K562 (cell line): Measurements from ENCODE around the gene GSK3B. TPM values are rescaled to one million over a fixed set of nuclear protein-coding genes. Genes with fewer than 3 reads are reported as not detected.

ENCODE experiments used
- BCOR ChIP-seq: fragments of 450-650 bp; IDR thresholded peaks from 2 replicates; pipeline ENCODE4 v1.6.1; 2016
- HNRNPLL ChIP-seq: fragments of 200-400 bp; formaldehyde crosslinking; IDR thresholded peaks from 2 replicates; pipeline ENCODE4 v1.6.1; 2017; ENCODE audit warnings: low read length, low read depth, mild to moderate bottlenecking; ENCODE audit not compliant: poor library complexity, severe bottlenecking
- MEF2D ChIP-seq: conservative IDR thresholded peaks from 2 replicates; pipeline ENCODE4 v1.6.1; 2016; ENCODE audit warnings: low read depth, missing genetic modification characterization, missing compliant biosample characterization
- SMARCB1 ChIP-seq: IDR thresholded peaks from 2 replicates; pipeline ENCODE4 v1.6.1; 2011; ENCODE audit warnings: improper control_type of control experiment, low read depth; ENCODE audit not compliant: insufficient read length
- SREBF2 ChIP-seq: sonication (generic); formaldehyde crosslinking; IDR thresholded peaks from 2 replicates; pipeline ENCODE4 v1.4.0; 2020; ENCODE audit warnings: mild to moderate bottlenecking, missing genetic modification reagents
- ZNF384 ChIP-seq: IDR thresholded peaks from 2 replicates; pipeline ENCODE4 v1.6.1; 2012; ENCODE audit warnings: low read depth, low read length, improper control_type of control experiment
- ZNF717 ChIP-seq: fragments of 250-450 bp; sonication (Bioruptor Pico); IDR thresholded peaks from 2 replicates; pipeline ENCODE4 v1.5.0; 2021
- ZNF766 ChIP-seq: fragments of 200-800 bp; sonication (Bioruptor generic); conservative IDR thresholded peaks from 2 replicates; pipeline ENCODE4 v1.6.1; 2016; ENCODE audit warnings: missing genetic modification characterization, missing compliant biosample characterization
- polyA plus RNA-seq, 8 experiments: library from polyadenylated mRNA; depleted of rRNA in 4 of 8; stranded (reverse) in 5 of 8; unstranded in 3 of 8; fragments of >200 nt; fragmentation: Nextera tagmentation in 2 of 8; fragmentation: Illumina TruSeq in 1 of 8; extraction: Ambion mirVana in 2 of 8; extraction: Trizol in 1 of 8; gene quantifications; 2 replicates each; pipeline versions ENCODE4 v1.2.1 to v1.2.3, GENCODE V29; 2011 to 2014; ENCODE audit warnings: inconsistent platforms in 1 of 8, missing spikeins in 1 of 8
- total RNA-seq, 7 experiments: library from RNA; depleted of rRNA in 6 of 7; stranded (reverse); fragments of >200 nt in 6 of 7; fragmentation: Illumina TruSeq in 2 of 7; extraction: Trizol in 2 of 7; gene quantifications; 2 replicates each; pipeline versions ENCODE4 v1.2.1 to v1.2.3, GENCODE V29; 2011 to 2021; ENCODE audit warnings: low replicate concordance in 1 of 7
- TF ChIP-seq, protein P1 (sequence below), 2 experiments: fragments of 450-650 bp in 1 of 2; sonication (generic) in 1 of 2; formaldehyde crosslinking in 1 of 2; IDR thresholded peaks; 2 replicates each; pipeline versions ENCODE4 v1.7.1 to v1.9.0; 2016 to 2022; ENCODE audit warnings: inconsistent platforms in 1 of 2, mild to moderate bottlenecking in 1 of 2, missing genetic modification reagents in 1 of 2
- TF ChIP-seq, protein P2 (sequence below), 2 experiments: fragments of 450-650 bp; formaldehyde crosslinking in 1 of 2; IDR thresholded peaks; 2 replicates each; pipeline versions ENCODE4 v1.4.0 to v1.6.1; 2014 to 2020; ENCODE audit warnings: mild to moderate bottlenecking in 2 of 2, borderline replicate concordance in 1 of 2, low read depth in 1 of 2

The GSK3B gene
- total and polyA plus RNA-seq, 9 of the 15 experiments (the other 6 are each of a cell fraction or from before 2014, with no cell fraction given), result 4.7 to 25.0 (median 18.7) TPM

DNA sequence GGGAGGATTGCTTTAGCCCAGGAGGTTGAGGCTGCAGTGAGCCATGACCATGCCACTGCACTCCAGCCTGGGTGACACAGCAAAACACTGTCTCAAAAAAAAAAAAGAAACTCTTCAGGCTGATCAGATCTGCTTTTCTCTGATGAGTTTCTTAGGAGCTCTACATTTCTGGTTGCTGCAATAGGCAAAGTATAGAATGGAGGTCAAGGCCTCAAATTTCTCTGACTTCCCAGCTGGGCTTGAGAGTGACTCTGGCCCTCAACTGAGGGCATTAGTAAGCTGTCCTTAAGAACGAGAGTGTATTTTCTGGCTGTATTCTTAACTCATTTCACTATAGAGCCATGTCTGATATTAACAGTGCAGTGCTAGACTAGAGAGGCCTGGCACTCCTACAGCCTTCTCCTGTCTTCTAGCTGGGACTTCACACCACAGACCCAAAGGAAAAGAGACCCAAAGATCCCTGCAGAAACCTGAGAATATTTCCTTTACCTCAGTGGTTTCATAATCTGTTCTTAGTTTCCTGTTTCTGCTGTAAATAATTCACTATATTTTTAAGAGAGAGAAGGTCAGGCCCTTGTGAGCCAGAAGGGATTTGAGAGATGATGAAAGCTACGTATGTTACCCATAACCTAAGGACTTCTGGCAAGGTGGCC, 314.4 kb downstream of the GSK3B start (continued):
- TF ChIP-seq HNRNPLL (no peak), MEF2D (tag) (no peak), ZNF766 (peak; percentile 87), BCOR (no peak), ZNF717 (CRISPR knock-in tag) (no peak), ZNF384 (peak; percentile 84), SREBF2 (CRISPR knock-in tag) (no peak), SMARCB1 (no peak)
- TF ChIP-seq, protein P1, sequence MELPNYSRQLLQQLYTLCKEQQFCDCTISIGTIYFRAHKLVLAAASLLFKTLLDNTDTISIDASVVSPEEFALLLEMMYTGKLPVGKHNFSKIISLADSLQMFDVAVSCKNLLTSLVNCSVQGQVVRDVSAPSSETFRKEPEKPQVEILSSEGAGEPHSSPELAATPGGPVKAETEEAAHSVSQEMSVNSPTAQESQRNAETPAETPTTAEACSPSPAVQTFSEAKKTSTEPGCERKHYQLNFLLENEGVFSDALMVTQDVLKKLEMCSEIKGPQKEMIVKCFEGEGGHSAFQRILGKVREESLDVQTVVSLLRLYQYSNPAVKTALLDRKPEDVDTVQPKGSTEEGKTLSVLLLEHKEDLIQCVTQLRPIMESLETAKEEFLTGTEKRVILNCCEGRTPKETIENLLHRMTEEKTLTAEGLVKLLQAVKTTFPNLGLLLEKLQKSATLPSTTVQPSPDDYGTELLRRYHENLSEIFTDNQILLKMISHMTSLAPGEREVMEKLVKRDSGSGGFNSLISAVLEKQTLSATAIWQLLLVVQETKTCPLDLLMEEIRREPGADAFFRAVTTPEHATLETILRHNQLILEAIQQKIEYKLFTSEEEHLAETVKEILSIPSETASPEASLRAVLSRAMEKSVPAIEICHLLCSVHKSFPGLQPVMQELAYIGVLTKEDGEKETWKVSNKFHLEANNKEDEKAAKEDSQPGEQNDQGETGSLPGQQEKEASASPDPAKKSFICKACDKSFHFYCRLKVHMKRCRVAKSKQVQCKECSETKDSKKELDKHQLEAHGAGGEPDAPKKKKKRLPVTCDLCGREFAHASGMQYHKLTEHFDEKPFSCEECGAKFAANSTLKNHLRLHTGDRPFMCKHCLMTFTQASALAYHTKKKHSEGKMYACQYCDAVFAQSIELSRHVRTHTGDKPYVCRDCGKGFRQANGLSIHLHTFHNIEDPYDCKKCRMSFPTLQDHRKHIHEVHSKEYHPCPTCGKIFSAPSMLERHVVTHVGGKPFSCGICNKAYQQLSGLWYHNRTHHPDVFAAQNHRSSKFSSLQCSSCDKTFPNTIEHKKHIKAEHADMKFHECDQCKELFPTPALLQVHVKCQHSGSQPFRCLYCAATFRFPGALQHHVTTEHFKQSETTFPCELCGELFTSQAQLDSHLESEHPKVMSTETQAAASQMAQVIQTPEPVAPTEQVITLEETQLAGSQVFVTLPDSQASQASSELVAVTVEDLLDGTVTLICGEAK (IDR thresholded peaks at IDR 0.05), result no peak
- TF ChIP-seq, protein P1 (CRISPR knock-in tag; IDR thresholded peaks at IDR 0.05), result no peak
- TF ChIP-seq, protein P2, sequence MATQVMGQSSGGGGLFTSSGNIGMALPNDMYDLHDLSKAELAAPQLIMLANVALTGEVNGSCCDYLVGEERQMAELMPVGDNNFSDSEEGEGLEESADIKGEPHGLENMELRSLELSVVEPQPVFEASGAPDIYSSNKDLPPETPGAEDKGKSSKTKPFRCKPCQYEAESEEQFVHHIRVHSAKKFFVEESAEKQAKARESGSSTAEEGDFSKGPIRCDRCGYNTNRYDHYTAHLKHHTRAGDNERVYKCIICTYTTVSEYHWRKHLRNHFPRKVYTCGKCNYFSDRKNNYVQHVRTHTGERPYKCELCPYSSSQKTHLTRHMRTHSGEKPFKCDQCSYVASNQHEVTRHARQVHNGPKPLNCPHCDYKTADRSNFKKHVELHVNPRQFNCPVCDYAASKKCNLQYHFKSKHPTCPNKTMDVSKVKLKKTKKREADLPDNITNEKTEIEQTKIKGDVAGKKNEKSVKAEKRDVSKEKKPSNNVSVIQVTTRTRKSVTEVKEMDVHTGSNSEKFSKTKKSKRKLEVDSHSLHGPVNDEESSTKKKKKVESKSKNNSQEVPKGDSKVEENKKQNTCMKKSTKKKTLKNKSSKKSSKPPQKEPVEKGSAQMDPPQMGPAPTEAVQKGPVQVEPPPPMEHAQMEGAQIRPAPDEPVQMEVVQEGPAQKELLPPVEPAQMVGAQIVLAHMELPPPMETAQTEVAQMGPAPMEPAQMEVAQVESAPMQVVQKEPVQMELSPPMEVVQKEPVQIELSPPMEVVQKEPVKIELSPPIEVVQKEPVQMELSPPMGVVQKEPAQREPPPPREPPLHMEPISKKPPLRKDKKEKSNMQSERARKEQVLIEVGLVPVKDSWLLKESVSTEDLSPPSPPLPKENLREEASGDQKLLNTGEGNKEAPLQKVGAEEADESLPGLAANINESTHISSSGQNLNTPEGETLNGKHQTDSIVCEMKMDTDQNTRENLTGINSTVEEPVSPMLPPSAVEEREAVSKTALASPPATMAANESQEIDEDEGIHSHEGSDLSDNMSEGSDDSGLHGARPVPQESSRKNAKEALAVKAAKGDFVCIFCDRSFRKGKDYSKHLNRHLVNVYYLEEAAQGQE (IDR thresholded peaks at IDR 0.05; ENCODE audit: borderline replicate concordance), result no peak
- TF ChIP-seq, protein P2 (CRISPR knock-in tag; IDR thresholded peaks at IDR 0.05; ENCODE audit: low read depth), result no peak
